ENCODE results near the gene CD74. TPM values are rescaled to one million over a fixed set of nuclear protein-coding genes. Genes with fewer than 3 reads are reported as not detected.

Gene CD74
- total RNA-seq, 1 experiment from 2014 or later = 19.5 TPM

GRCh38 chr5:150444770-150445169, 32.1 kb upstream of the CD74 start:
- H3K36me3 Mint-ChIP-seq (ENCODE audit: insufficient read depth in 1 of 3, low read depth in 3 of 3) = peaks cover 62 to 64% (median 63%) of the 10 kb centered on the region in 3 experiments
- Histone ChIP-seq H2AFZ (ENCODE audit: low read length) (no peak overlapping the region), H4K5ac (ENCODE audit: insufficient read length, low read depth, low read length) (no peak overlapping the region), H3K14ac (ENCODE audit: insufficient read depth, low read length) (no peak overlapping the region), H3K9ac (ENCODE audit: extremely low read depth, insufficient read length, low read length) (no peak overlapping the region), H3K4me1 (ENCODE audit: insufficient read depth, low read length) (no peaks in the 10 kb centered on the region), H3K79me1 (ENCODE audit: insufficient read depth, low read depth, low read length, poor library complexity, severe bottlenecking) (peaks cover 3% of the 10 kb centered on the region), H2BK120ac (ENCODE audit: low read depth, low read length, poor library complexity, severe bottlenecking) (no peak overlapping the region), H2BK15ac (ENCODE audit: low read depth, low read length) (no peak overlapping the region), H3K4me2 (ENCODE audit: insufficient read depth, insufficient read length, low read length) (no peak overlapping the region), H2BK12ac (ENCODE audit: insufficient read length, low read depth, low read length) (no peak overlapping the region), H3K23ac (ENCODE audit: insufficient read length, low read depth, low read length) (no peak overlapping the region), H2BK20ac (ENCODE audit: low read depth, low read length, poor library complexity, severe bottlenecking) (no peak overlapping the region), H3K18ac (ENCODE audit: insufficient read length, low read depth, low read length) (no peak overlapping the region), H3K79me2 (ENCODE audit: insufficient read depth, low read length) (peaks cover 16% of the 10 kb centered on the region; the same call in 1 of the 2 replicates), H3K56ac (ENCODE audit: insufficient read length, low read depth, low read length) (no peak overlapping the region), H4K20me1 (ENCODE audit: control insufficient read depth, insufficient read depth, insufficient read length) (no peaks in the 10 kb centered on the region), H3K27ac (ENCODE audit: insufficient read length, low read depth, low read length) (no peak overlapping the region), H3T11ph (ENCODE audit: low read length) (no peak overlapping the region), H2BK5ac (ENCODE audit: insufficient read length, low read length) (no peak overlapping the region), H4K91ac (ENCODE audit: insufficient read length, low read depth, low read length) (no peak overlapping the region), H3K23me2 (ENCODE audit: insufficient read length, low read depth, low read length, poor library complexity, severe bottlenecking) (peaks cover 8% of the 10 kb centered on the region), H4K8ac (replicated peaks; ENCODE audit: insufficient read length, low read depth, low read length) (no peak overlapping the region), H3K9me3 (ENCODE audit: control insufficient read depth, low read depth, low read length) (no peaks in the 10 kb centered on the region), H2AK5ac (ENCODE audit: insufficient read length, low read length) (no peak overlapping the region), H3K4ac (ENCODE audit: low read depth, low read length) (no peak overlapping the region), H3K27me3 (ENCODE audit: insufficient read depth, low read length) (no peaks in the 10 kb centered on the region)
- peak overlapping the region in 1 of 3 experiments; percentile 91; a peak in 2 of 7 replicates for H3K27ac Mint-ChIP-seq
- H3K4me1 Mint-ChIP-seq = peaks cover 30 to 49% of the 10 kb centered on the region in 2 experiments
- no peak overlapping the region for H3K4me3 Mint-ChIP-seq
- no peak for TF ChIP-seq CTCF (conservative IDR thresholded peaks at IDR 0.05)
- no peaks in the 10 kb centered on the region; a peak in 3 of 5 replicates for H3K9me3 Mint-ChIP-seq
- no CpG with 5 or more reads among the region's 9 CpGs for WGBS (ENCODE audit: extremely low coverage, insufficient read length, low lambda C conversion rate)
- DNase-seq = no peak
- no peaks in the 10 kb centered on the region for H3K27me3 Mint-ChIP-seq (ENCODE audit: low read depth)
